ENCODE data around the gene NPTXR.
A peak's percentile ranks its signal among the peaks of the same experiment; 100 is the strongest.

NPTXR gene

DNA sequence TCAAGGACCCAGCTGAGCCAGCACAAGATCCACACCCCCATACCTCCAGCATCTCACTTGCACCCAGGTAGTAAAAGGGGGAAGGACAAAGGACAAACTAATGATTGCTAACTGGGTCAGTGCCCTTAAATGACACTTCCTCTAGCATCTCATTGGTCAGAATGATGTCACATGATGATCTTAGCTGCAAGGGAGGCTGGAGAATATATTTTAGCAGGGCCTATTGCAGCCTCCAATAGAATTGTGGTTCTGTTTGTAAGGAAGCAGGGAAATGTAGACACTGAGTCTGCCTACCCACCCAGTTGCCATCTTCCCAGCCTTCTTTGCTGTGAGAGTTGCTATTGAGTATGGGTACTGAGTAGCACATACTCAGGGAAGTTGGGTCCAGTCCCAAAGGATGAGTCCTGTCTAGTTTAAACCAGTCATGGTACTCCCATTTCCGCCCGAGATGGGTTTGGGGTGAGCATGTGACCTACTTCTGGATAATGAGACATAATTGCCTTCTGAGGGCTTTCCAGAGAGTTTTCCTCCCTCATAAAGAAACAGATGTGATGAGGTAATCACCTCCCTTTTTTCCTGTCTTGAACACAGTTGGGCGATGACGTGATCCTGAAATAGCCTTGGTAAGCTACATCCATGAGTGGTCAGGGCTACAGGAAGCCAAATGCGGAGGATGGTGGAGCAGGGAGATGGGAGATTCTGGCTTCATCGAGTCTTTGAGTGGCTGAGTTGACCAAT, 44.4 kb downstream of the NPTXR start:
- peak; percentile 85 for FAIRE-seq

DNA sequence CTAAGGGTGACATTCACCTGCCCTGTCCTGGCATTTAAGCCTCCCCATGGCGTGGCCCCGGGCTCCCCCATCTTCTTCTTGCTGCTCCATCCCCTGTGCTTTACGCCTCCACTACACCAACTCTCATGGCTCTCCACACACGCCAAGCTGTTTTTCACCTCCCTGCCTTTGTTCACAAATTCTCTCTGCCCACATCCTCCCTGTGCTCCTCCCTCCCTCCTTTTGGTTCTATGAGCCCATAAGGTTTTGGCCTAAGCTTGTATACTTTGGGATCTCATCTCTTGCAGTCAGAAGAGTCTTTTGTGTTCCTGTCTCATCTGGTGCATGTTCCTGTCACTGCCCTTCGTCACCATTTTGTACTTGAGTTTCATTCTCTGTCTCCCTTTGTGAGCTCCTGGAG, 45.3 kb downstream of the NPTXR start:
- FAIRE-seq, result peak; percentile 75
- no peak for DNase-seq (ENCODE audit: low spot score)

More for the DNA sequence above, 44.4 kb downstream of the NPTXR start:
- DNase-seq (ENCODE audit: low spot score), result no peak

DNA sequence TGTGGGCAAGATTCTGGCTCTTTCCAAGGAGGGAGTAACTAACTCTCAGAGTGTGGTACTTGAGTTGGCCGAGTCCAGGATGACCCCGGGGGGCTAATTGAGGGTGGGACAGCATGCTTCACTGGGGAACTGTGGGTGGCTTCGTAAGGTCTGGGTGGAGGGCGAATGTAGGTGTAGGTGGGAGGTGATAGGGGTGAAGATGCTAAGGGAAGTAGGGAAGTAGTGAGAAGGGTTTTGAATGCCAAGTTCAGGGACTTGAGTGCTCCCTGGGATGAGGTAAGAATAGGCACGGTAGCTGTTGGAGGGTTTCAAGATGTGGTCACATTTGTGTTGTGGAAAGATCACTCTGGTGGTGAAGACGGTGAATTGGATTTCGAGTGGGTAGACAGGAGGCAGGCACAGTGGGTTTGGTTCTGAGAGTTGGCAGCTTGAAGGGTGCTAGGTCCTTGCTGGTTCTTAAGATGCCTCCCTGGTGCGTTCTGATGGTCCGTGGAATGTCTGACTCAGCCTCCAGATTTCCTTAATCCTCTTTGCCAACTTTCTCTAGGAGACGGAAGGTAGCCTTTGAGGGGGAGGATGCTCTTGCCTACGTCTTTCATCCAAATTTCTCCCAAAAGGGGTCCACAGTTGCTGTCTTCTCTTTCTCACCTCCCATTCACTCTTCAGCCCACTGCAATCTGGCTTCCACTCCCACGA, 47.4 kb downstream of the NPTXR start:
- DNase-seq (ENCODE audit: low spot score) (peak; percentile 56), FAIRE-seq (peak; percentile 70)

DNA sequence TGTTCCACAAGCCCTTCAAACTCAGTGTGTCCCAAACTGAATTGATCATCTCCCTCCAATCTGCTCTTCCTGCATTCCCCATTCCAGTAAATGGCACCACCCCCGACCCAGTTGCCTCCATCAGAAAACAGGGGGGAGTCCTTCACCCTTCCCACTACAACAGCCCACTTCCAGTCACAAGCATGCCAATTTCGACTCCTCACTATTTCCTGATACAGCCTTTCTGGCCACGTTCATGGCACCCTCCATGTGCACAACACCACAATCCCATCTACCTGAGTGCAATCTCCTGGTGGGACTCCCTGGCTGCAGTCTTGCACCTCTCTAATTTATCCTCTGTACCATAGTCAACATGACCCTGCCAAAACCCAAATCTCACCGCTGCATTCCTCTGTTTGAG, 48.3 kb downstream of the NPTXR start:
- FAIRE-seq (no peak), DNase-seq (ENCODE audit: low spot score) (no peak)

DNA sequence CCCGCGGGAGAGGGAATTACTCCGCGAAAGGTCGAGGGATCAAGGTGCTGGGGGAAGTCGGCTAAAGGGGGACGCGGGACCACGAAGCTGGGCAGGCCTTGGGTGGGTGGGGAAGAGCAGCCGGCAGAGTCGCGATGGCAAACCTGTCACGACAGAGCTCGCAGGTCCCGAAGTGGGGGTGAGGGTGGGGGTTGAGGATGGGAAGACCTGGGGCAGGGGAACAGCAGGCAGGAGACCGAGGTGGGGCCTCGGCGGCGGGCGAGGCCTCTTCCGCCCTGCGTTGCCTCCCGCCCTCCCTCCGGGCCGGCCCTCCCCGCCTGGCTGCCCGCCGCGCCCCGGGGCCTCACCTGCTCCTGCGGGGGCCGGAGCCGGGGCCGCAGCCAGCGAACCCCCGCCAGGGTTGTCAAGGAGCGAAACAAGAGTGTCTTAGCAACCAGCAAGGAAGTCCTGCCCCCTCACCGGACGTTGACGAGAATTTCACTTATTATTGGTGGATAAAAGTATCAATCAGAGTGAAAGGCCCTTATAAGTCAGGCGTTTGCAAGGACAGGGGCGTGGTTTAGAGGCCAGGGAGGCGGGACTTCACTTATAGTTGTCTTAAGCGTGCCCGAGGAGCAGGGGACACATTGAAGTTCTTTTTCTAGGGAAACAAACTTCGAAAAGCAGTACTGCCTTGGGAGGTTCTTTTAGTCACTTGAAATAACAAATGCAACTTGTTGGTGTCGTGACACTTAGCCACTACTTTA, 49.9 kb downstream of the NPTXR start, which contains the start of gene DNAL4:
TSS of gene DNAL4 (minus strand) at position 423 of the 746 bp plus-strand sequence. CDS start 11,412 bp downstream, outside the sequence.
- FAIRE-seq (peak; percentile 83), DNase-seq (ENCODE audit: low spot score) (peak; percentile 98)

DNA sequence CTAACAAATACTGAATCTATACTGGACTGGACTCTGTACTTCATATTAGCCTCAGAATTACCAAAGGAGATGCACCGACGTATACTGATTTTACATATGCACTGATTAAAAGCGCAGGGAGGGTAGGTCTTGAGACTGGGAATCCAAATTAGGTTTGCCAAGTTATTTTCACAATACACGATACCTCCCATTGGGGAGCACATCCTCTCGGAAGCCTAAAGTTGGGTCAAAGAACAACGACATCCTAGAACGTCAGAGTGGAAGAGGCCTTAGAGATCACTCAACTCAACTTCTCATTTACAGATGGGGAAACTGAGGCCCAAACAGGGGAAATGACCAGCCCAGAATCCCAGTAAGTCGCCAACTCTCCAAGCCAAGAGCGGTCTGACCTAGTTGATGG, 50.5 kb downstream of the NPTXR start:
- FAIRE-seq (no peak), DNase-seq (ENCODE audit: low spot score) (no peak)

DNA sequence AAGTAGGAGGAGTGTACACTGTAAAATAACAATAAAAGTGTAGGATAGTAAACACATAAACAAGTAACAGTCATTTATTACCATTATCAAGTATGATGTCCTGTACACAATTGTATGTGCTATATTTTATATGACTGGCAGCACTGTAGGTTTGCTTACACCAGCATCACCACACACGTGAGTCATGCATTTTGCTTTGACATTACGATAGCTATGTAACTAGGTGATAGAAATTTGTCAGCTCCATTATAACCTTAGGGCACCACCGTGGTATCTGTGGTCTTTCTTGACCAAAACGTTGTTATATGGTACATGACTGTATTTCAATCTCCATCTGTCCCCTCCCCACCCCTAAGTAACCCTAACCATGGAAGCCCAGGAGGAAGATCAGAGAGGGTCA, 51.0 kb downstream of the NPTXR start:
- DNase-seq (ENCODE audit: low spot score), result no peak

DNA sequence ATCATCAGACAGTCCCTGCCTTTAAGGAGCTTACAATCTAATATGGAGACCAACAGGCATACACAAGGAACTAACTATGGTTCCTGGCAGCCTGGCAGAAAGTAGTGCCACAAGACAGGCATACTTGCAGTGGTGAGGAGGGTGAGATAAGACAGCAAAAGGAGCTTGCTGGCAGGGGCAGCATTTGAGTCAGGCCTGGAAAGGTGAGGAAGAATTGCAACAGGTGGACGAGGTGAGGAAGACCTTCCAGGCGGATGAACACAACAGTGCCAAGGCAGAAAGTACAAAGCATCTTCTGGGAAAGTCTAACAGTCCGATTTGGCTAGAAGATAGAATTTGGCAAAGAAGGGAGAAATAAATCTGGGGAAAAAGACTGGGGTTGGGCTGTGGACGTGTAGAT, 54.2 kb downstream of the NPTXR start:
- no peak for DNase-seq (ENCODE audit: low spot score)
- no peak for FAIRE-seq

More for the DNA sequence above, 51.0 kb downstream of the NPTXR start:
- FAIRE-seq, result peak; percentile 46

DNA sequence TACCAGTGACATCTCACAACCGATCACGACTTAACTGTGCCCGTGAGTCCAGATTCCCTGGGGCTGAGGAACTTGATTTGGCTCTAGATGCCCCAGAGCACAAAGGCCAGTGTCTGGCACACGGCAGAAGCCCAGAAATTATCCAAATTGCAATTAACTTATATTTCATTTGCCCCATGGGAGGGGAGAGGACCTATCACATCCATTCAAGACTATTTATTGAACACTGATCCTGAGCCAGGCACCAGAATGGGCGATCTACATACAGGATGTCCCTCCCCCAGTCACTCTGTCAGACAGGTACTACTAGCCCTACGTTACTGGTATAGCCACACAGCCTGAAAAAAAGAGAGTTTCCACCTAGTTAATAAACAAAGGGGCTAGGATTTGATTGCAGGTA, 55.0 kb downstream of the NPTXR start:
- DNase-seq (ENCODE audit: low spot score) (no peak), FAIRE-seq (no peak)

DNA sequence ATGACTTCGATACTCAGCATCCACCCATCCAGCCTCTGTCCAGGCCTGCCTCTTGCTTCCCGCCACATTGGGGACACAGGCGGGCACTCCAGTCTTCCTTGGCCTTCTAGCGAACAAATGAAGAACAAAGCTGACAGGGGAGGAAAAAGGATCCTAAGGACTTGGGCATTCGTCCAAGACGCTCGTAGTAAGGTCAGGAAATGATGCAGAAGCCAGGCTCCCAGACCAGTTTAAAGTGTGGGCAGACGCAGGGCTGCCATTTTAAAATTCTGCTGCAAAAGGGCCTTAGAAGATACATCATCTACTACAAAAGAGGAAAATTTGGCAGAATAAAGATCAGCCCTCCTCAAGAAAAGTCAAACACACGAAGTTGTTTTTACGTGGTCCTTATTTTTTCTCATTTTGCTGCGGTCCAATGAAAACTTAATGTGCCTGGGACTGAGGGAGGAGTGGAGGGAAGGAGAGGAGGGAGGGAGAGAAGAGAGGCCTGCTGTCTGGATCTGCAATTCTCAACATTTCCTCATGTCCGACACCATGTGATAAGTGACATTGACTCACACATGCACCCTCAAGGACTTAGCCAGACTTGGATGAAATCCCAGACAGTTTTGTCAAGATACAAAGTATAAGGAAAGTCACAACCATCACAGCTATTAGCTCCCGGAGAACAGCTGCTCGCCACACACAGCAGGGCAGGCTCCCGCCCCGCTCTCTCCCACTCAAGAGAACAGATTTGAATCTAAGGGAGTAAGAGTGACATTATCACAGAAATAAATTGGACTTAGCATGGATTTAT, 55.6 kb downstream of the NPTXR start:
- DNase-seq (ENCODE audit: low spot score), result no peak
- no peak for FAIRE-seq

DNA sequence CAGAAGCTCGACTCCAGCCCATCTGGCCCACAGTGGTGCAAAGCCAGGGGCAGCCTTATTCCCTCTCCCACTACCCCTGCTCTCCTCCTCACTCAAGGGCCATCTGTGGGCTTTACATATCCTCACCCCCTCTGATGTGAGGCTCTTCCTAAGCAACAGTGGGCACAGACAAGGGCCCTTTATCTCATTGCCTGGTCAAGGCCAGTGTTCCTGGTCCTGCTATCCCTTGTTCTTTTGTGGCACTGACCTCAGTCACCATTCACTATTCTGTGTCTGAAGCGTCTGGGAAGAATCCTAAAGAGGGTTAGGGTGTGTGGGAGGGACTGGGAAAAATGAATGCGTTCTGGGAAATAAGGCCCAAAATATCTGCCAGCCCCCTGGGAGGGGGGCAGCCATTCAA, 57.2 kb downstream of the NPTXR start:
- no peak for DNase-seq (ENCODE audit: low spot score)
- FAIRE-seq, result no peak

DNA sequence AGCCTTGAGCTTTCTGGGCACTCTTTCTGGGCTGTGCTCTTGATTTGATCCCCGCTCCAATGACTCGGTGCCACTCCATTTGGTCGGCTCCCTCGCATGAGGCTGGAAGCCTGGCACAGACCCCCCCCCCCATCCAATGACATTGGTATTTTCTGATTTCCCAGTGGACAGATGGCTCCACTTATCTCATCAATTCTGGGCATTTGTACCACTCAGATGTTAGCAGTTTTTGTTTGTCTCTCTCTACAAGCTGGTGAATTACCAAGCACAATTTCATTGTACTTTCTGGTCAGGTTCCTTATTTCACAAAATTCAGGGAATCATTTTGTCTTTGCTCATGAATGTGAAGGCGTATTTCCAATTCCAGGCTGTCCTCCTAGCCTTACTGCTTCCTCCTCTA, 59.0 kb downstream of the NPTXR start:
- FAIRE-seq, result no peak
- no peak for DNase-seq (ENCODE audit: low spot score)

DNA sequence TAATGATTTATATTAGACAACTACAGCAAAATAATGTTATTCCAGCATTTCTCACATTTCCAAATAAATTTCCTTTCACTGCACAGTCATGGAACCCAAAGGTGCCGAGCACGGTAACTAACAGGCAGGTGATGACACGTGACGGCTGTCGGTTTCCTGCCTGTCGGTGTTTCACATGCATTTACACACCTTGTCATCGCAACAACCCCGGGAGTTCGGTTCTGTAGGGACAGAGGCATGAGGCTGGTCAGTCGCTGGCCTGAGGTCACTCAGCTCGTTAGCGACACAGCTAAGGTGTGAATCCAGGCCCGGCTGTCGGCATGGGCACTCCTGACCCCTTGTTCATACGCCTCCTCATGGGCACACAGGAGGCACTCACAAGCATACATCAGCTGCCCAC, 59.8 kb downstream of the NPTXR start:
- DNase-seq (ENCODE audit: low spot score) (no peak), FAIRE-seq (no peak)

DNA sequence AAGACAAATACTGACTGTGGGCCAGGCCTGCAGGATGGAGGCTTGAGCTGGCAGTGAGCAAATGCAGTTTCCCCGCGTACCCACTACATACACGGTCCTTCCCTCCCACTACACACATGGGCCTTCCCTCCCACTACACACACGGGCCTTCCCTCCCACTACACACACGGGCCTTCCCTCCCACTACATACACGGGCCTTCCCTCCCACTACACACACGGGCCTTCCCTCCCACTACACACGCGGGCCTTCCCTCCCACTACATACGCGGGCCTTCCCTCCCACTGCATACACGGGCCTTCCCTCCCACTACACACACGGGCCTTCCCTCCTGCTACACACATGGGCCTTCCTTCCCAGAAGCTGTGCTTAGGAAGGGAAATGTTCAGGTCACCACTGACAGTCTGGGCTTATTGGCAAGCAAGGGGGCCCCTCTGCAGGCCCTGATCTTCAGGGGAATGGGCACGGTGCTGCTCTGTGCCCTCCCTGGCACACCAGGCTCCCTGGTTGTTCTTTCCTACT, 60.7 kb downstream of the NPTXR start:
- FAIRE-seq (peak; percentile 59), DNase-seq (ENCODE audit: low spot score) (no peak)

DNA sequence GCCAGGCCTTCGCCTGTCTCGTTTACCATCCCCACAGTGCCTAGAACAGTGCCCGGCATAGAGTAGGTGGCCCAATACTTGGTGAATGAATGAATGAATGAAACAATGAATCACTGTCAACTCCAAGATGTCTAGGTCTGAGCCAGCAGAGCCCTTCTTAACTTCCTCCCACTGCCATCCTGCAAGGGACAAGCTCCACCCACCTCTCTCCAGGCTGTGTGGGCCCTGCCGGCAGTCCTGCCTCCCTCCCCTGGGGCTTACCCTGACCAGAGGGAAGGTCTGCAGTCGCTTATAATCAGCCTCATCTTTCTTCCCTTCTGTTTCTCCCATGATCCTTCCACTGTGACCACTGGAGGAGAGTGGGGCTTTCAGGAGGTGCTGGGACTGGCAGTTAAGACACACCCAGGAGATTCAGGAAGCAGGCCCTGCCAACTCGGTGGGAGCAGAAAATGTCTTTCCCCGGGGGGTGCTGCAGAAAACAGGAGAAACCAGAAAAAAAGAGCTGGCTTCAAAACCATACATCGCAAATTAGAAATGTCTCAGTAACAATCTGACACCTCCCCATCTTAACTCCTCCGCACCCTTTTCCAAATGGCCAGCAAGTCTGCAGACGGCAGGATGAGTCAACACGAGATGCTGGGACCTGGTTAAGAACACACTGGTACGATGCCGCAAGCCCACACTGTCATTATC, 61.3 kb downstream of the NPTXR start:
- DNase-seq (ENCODE audit: low spot score) (no peak), FAIRE-seq (peak; percentile 86)

DNA sequence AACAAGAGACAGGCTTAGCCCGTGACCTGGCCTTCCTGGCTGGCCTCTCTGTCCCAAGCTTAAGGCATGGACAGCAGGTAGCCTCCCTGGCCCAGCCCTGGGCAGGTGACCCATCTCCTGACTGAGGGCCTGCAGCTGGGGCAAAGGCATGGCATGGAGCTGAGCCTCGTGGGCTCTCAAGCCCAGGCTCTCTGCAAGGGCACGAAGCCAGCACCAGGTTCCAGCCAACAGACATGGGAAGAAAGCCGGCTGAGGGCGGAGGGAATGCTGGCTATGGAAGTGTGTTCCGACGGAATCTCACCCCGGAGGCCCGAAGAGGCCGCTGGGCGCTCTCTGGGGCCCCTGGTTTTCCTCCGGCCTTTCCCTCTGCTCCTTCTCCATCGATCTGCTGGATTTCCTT, 62.8 kb downstream of the NPTXR start:
- no peak for FAIRE-seq
- no peak for DNase-seq (ENCODE audit: low spot score)

DNA sequence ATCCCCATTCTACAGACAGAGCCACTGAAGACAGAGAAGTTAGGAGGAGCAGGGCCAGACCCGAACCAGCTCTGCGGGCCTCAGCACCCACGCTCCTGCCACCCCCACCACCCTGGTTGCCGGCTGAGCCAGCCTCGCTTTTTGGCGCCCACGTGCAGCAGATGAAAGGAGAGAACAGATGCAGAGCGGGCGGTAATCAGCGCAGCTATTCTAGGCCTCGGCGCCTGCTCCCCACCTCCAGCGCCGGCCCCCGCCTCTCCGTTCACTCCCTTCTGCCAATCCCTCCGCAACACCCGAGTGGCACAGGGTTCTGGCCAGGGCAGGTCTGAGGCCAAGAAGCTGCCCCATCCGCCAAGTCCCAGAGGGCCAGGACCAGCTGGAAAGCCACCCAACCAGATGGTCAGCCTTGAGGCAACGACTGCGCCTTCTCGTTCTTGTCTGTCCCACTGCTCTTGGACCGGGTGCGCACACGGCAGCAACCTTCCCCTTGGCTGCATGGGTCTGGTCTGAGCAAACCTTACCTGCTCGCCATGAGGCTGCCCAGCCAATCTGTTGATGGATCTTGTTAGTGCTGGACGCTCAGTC, 66.6 kb downstream of the NPTXR start:
- DNase-seq (ENCODE audit: low spot score) (no peak), FAIRE-seq (no peak)

DNA sequence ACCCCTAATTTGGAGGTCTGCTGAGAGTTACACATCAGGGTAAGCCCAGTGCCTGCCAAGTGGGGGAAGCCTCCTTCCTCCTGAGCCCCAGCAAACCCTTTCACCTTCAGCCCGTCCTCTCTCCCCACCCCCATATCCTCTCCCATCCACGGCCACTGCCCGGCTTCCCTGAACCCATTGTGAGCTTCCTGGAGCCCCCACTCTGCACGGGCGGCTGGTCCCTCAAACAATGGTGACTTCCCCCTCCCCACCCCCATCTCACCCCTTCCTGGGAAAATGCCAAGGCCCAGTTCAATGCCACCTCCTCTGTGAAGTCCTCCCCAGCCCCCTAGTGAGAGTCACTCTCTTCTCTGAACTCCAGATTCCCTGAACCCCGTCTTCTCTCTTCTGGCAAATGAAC, 67.7 kb downstream of the NPTXR start:
- DNase-seq (ENCODE audit: low spot score), result no peak
- no peak for FAIRE-seq

DNA sequence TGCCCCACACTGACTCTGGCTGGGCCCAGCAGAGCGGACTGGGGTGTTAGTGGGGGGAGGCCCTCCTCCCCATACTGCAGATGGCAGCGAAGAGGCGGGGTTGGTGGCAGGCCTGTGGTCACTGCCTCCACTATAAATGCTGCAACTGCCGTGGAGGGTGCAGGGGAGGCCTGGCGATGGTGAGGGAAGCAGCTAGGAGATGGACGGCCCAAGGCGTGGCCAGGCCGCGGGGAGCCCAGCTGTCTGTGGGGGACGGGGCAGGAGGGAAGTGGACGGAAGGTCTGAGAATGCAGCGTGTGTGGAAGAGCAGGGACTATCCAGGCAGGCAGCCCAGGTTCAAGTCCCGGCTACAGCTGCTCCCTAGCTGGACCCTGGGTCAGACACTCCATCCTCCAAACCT, 68.2 kb downstream of the NPTXR start:
- FAIRE-seq (no peak), DNase-seq (ENCODE audit: low spot score) (no peak)

DNA sequence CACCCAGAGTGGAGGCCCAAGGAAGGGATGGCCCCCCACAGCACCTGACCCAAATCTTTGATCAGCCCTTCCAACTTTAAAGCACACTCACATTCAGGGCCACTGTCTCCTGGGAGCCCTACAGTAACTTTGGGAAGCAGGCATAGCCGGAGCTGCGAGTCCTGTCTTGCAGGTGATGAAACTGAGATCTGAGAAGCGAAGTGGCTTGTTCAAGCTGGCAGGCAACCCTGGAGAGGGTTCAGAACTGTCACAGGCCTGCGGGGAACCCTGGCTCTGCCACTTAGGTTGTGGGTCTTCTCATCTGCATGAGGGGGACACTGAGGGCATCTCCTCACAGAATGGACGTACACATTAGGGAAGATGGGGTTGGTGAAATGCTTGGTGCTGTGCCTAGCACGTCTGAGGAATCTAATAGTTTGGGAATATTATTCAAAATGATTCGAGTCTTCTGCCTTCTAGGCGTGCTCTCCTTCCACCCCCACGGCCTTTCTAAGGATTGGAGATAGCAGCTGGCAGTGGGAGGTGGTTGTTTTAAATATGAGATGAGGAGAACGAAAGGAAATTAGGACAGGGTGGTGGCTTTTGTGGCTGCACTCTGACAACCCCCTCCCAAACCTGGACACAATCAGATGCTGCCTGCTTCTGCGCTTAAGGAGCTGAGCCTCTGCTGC, 69.2 kb downstream of the NPTXR start:
- FAIRE-seq (no peak), DNase-seq (ENCODE audit: low spot score) (no peak)
